CD14-positive monocyte (primary cell): ENCODE measurements around the gene HINT3. TPM values are rescaled to one million over a fixed set of nuclear protein-coding genes. Genes with fewer than 3 reads are reported as not detected.

Experiments
- DNase-seq, 3 donors: peaks; one replicate each; pipeline ENCODE4 v3.0.0-alpha.2; 2011 to 2022
- H2AFZ ChIP-seq: 2 replicates; pipeline ENCODE4 v1.6.0; 2012; ENCODE audit warnings: mild to moderate bottlenecking, low read depth, low read length, inconsistent platforms; ENCODE audit not compliant: insufficient read depth, poor library complexity, severe bottlenecking
- H3K27ac ChIP-seq, 2 donors: 1 replicate in 1 of 2; 2 replicates in 1 of 2; pipeline ENCODE4 v1.5.1; 2012 to 2013; ENCODE audit warnings: low read length in 2 of 2, control low read depth in 1 of 2, inconsistent platforms in 1 of 2, low read depth in 1 of 2, mild to moderate bottlenecking in 1 of 2
- H3K27me3 ChIP-seq, 2 donors: one replicate each; pipeline versions ENCODE4 v1.6.0 to v1.6.1; 2011 to 2013; ENCODE audit warnings: low read length in 2 of 2; ENCODE audit not compliant: control insufficient read depth in 2 of 2, insufficient read depth in 2 of 2
- H3K36me3 ChIP-seq, 2 donors: replicated peaks in 1 of 2; 1 replicate in 1 of 2; 2 replicates in 1 of 2; pipeline versions ENCODE4 v1.5.1 to v1.6.1; 2012 to 2013; ENCODE audit warnings: low read length in 2 of 2, control low read depth in 1 of 2, inconsistent platforms in 1 of 2, mild to moderate bottlenecking in 1 of 2; ENCODE audit not compliant: insufficient read depth in 2 of 2, control insufficient read depth in 1 of 2
- H3K4me1 ChIP-seq, 2 donors: 1 replicate in 1 of 2; 2 replicates in 1 of 2; pipeline versions ENCODE4 v1.5.1 to v1.6.1; 2012 to 2013; ENCODE audit warnings: low read length in 2 of 2, control low read depth in 1 of 2, inconsistent platforms in 1 of 2, mild to moderate bottlenecking in 1 of 2, moderate library complexity in 1 of 2; ENCODE audit not compliant: insufficient read depth in 2 of 2, control insufficient read depth in 1 of 2
- H3K4me2 ChIP-seq: replicated peaks from 2 replicates; pipeline ENCODE3; 2012; ENCODE audit warnings: low read length, moderate library complexity, mild to moderate bottlenecking; ENCODE audit not compliant: poor library complexity, severe bottlenecking; ENCODE audit errors: extremely low read depth
- H3K4me3 ChIP-seq, 3 experiments: fragments of 200-600 bp in 1 of 3; sonication (generic) in 1 of 3; replicated peaks in 1 of 3; 1 replicate in 2 of 3; 2 replicates in 1 of 3; pipeline ENCODE4 v1.5.1; 2011 to 2013; ENCODE audit warnings: low read length in 3 of 3, mild to moderate bottlenecking in 3 of 3, control low read depth in 2 of 3, low read depth in 2 of 3, inconsistent platforms in 1 of 3, moderate library complexity in 1 of 3
- H3K79me2 ChIP-seq: 2 replicates; pipeline ENCODE4 v1.6.0; 2012; ENCODE audit warnings: mild to moderate bottlenecking, control low read depth, inconsistent platforms, low read length, moderate library complexity; ENCODE audit not compliant: insufficient read depth
- H3K9ac ChIP-seq: 2 replicates; pipeline ENCODE4 v1.6.0; 2017; ENCODE audit warnings: low read length, mild to moderate bottlenecking; ENCODE audit not compliant: insufficient read depth, poor library complexity, severe bottlenecking
- H3K9me3 ChIP-seq, 2 donors: replicated peaks in 1 of 2; 1 replicate in 1 of 2; 2 replicates in 1 of 2; pipeline versions ENCODE4 v1.5.1 to v1.6.1; 2012 to 2013; ENCODE audit warnings: low read length in 2 of 2, control low read depth in 1 of 2; ENCODE audit not compliant: control insufficient read depth in 1 of 2, insufficient read depth in 1 of 2
- H4K20me1 ChIP-seq: 2 replicates; pipeline ENCODE4 v1.6.0; 2012; ENCODE audit warnings: mild to moderate bottlenecking, low read length, control low read depth, moderate library complexity; ENCODE audit not compliant: insufficient read depth
- H3K27ac Mint-ChIP-seq, 7 donors: one replicate each; pipeline ENCODE4 v1.8.0; 2020; ENCODE audit warnings: mild to moderate bottlenecking in 7 of 7, mixed read lengths in 7 of 7, moderate library complexity in 6 of 7, inconsistent platforms in 2 of 7
- H3K27me3 Mint-ChIP-seq, 3 donors: one replicate each; pipeline ENCODE4 v1.8.0; 2021 to 2022; ENCODE audit warnings: low read depth in 3 of 3, mild to moderate bottlenecking in 3 of 3, mixed read lengths in 3 of 3, moderate library complexity in 3 of 3, inconsistent platforms in 1 of 3
- H3K36me3 Mint-ChIP-seq, 2 donors: one replicate each; pipeline ENCODE4 v1.8.0; 2020; ENCODE audit warnings: mixed read lengths in 2 of 2, inconsistent platforms in 1 of 2, mild to moderate bottlenecking in 1 of 2
- H3K4me1 Mint-ChIP-seq: one replicate; pipeline ENCODE4 v1.8.0; 2020; ENCODE audit warnings: mild to moderate bottlenecking, mixed read lengths
- H3K4me3 Mint-ChIP-seq, 2 donors: one replicate each; pipeline ENCODE4 v1.8.0; 2020; ENCODE audit warnings: mild to moderate bottlenecking in 2 of 2, mixed read lengths in 2 of 2, moderate library complexity in 1 of 2
- H3K9me3 Mint-ChIP-seq, 7 donors: one replicate each; pipeline ENCODE4 v1.8.0; 2020 to 2022; ENCODE audit warnings: mixed read lengths in 7 of 7, mild to moderate bottlenecking in 6 of 7, moderate library complexity in 6 of 7, inconsistent platforms in 2 of 7
- WGBS: methylation state at CpG from one replicate; pipeline ENCODE4 v1.1.5; 2013; ENCODE audit warnings: missing lambda C conversion rate; ENCODE audit not compliant: insufficient coverage; 5-methylcytosine and 5-hydroxymethylcytosine counted together
- intact Hi-C, 2 donors: fragments of 100-400 bp; cut with micrococcal nuclease; formaldehyde crosslinking; loops; one replicate each; pipeline versions ENCODE4 v1.15.0 to v1.15.1; 2023
- polyA plus RNA-seq, 3 donors: library from polyadenylated mRNA; depleted of rRNA in 1 of 3; unstranded in 2 of 3; stranded (reverse) in 1 of 3; fragments of 300-500 nt in 2 of 3; fragments of >200 nt in 1 of 3; fragmentation: Illumina TruSeq in 2 of 3; gene quantifications; 1 replicate in 2 of 3; 2 replicates in 1 of 3; pipeline ENCODE4 v1.2.3, GENCODE V29; 2012 to 2021
- TF ChIP-seq, protein P1 (sequence below): fragments of 200-600 bp; IDR thresholded peaks from one replicate; pipeline ENCODE4 v1.8.0; 2022; ENCODE audit warnings: antibody characterized with exemption, mild to moderate bottlenecking

The HINT3 gene
- polyA plus RNA-seq, 3 donors = 5.3 to 18.0 (median 12.3) TPM

DNA sequence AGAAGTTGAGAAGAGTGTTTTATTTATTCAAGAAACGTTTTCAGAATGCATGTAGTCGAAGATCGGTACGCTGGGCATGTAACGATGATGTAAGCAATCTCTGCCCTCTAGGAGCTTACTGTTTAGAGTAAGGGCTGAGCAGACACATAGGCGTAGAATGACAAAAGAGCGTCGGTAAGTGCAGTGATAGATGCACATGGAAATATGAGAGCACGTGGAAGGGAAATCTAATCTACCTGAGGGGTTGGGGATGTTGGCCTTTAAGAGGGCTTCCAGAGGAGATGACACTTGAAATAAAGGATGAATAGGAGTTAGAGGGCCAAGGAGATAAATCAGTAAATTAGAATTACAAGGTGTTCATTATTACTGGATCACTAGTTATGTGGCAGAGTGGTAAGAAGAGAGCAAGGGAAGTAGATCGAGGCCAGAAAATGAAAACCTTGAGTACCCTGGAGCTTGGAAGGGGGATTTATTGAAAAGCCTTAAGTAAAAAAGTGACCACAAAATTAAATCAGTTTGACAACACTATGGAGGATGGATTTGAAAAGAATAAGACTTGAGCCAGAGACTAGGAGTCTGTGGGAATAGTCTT is 30.6 kb downstream of the HINT3 start:
- Mint-ChIP-seq H3K27ac (no peak overlapping the region), H3K9me3 (no peaks in the 10 kb centered on the region), H3K27me3 (no peaks in the 10 kb centered on the region), H3K4me1 (peaks cover 8% of the 10 kb centered on the region), H3K36me3 (no peaks in the 10 kb centered on the region), H3K4me3 (no peak overlapping the region)
- no peak for DNase-seq
- Histone ChIP-seq H3K36me3 (peaks cover 0 to 7% of the 10 kb centered on the region in 2 donors), H3K27ac (peak overlapping the region in 1 of 2 donors; percentile 56), H3K9ac (peak overlapping the region; percentile 69), H2AFZ (peak overlapping the region; percentile 89), H3K27me3 (no peaks in the 10 kb centered on the region), H4K20me1 (no peaks in the 10 kb centered on the region), H3K4me2 (peak overlapping the region; percentile 88), H3K4me3 (peak overlapping the region; percentile 87 to 88 (median 88)), H3K79me2 (peaks cover 16% of the 10 kb centered on the region), H3K4me1 (peaks cover 15 to 16% of the 10 kb centered on the region in 2 donors), H3K9me3 (no peaks in the 10 kb centered on the region)
- TF ChIP-seq, protein P1, sequence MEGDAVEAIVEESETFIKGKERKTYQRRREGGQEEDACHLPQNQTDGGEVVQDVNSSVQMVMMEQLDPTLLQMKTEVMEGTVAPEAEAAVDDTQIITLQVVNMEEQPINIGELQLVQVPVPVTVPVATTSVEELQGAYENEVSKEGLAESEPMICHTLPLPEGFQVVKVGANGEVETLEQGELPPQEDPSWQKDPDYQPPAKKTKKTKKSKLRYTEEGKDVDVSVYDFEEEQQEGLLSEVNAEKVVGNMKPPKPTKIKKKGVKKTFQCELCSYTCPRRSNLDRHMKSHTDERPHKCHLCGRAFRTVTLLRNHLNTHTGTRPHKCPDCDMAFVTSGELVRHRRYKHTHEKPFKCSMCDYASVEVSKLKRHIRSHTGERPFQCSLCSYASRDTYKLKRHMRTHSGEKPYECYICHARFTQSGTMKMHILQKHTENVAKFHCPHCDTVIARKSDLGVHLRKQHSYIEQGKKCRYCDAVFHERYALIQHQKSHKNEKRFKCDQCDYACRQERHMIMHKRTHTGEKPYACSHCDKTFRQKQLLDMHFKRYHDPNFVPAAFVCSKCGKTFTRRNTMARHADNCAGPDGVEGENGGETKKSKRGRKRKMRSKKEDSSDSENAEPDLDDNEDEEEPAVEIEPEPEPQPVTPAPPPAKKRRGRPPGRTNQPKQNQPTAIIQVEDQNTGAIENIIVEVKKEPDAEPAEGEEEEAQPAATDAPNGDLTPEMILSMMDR = no peak
- 29% methylated on average over 9 of the region's 10 CpGs for WGBS
- intact Hi-C loops = loop anchor here (5.0 to 10.0 kb wide), 2 partner anchors 672 to 1125 kb away; no protein-coding TSS in a partner anchor

DNA sequence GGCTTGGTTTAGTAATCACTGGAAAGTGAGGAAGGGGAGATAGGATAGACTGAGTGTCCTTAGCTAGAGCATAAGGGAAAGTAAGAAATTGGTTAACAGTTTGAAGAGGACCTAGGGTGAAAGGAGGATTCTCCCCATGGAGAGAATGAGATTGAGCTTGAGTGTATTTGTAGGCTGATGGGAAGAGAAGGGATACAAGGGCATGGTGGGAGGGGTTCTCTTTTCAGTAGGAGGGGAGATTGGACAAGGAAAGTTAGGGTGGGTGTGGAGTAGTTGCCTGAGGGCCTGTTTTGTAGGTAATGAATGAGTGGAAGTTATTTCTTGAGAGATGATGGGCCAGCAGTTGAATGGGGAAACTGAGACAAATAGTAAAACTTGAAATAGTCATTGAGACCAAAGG is 31.7 kb downstream of the HINT3 start:
- Histone ChIP-seq H3K79me2 (peaks cover 16% of the 10 kb centered on the region), H3K27me3 (no peaks in the 10 kb centered on the region), H3K4me2 (no peak overlapping the region), H3K4me3 (no peak overlapping the region), H4K20me1 (no peaks in the 10 kb centered on the region), H3K9ac (no peak overlapping the region), H2AFZ (no peak overlapping the region), H3K27ac (no peak overlapping the region), H3K36me3 (no peaks in the 10 kb centered on the region), H3K4me1 (peaks cover 15 to 16% of the 10 kb centered on the region in 2 donors), H3K9me3 (no peaks in the 10 kb centered on the region)
- DNase-seq = no peak
- H3K27me3 Mint-ChIP-seq = peaks cover 0 to 2% (median 0%) of the 10 kb centered on the region in 3 donors
- TF ChIP-seq, protein P1 = no peak
- H3K4me1 Mint-ChIP-seq = peaks cover 8% of the 10 kb centered on the region
- no peak overlapping the region for H3K27ac Mint-ChIP-seq
- H3K4me3 Mint-ChIP-seq = no peak overlapping the region
- H3K9me3 Mint-ChIP-seq = no peaks in the 10 kb centered on the region
- no peaks in the 10 kb centered on the region for H3K36me3 Mint-ChIP-seq
- intact Hi-C loops = loop anchor here (5.0 to 10.0 kb wide), 2 partner anchors 673 to 1124 kb away; no protein-coding TSS in a partner anchor
